Measurements from ENCODE around the gene FIBP. TPM values are rescaled to one million over a fixed set of nuclear protein-coding genes. Genes with fewer than 3 reads are reported as not detected.
"Not testable (repeated sequence)": the region's sequence is repeated elsewhere in the genome, so short reads cannot be mapped to it uniquely, and the experiment has no call there.

Gene FIBP
- total RNA-seq, 3 donors from 2014 or later: 35.8 to 52.8 (median 47.0) TPM

- intact Hi-C loops (cut with DNase I, micrococcal nuclease): no loop called here
- ATAC-seq (no peak), DNase-seq (peak in 1 of 3 donors; percentile 27)
- no peaks in the 10 kb centered on the region for H3K36me3 ChIP-seq (ENCODE audit: low read depth)
- peaks cover 24% of the 10 kb centered on the region for H3K4me1 ChIP-seq (ENCODE audit: low read depth)
- H3K9me3 ChIP-seq: no peaks in the 10 kb centered on the region
- no peak overlapping the region for H3K4me3 ChIP-seq
- TF ChIP-seq, protein P1, sequence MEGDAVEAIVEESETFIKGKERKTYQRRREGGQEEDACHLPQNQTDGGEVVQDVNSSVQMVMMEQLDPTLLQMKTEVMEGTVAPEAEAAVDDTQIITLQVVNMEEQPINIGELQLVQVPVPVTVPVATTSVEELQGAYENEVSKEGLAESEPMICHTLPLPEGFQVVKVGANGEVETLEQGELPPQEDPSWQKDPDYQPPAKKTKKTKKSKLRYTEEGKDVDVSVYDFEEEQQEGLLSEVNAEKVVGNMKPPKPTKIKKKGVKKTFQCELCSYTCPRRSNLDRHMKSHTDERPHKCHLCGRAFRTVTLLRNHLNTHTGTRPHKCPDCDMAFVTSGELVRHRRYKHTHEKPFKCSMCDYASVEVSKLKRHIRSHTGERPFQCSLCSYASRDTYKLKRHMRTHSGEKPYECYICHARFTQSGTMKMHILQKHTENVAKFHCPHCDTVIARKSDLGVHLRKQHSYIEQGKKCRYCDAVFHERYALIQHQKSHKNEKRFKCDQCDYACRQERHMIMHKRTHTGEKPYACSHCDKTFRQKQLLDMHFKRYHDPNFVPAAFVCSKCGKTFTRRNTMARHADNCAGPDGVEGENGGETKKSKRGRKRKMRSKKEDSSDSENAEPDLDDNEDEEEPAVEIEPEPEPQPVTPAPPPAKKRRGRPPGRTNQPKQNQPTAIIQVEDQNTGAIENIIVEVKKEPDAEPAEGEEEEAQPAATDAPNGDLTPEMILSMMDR (IDR thresholded peaks at IDR 0.05): no peak
Observed at GRCh38 chr11:65896034-65896999, 8.0 kb upstream of the FIBP start.

DNA sequence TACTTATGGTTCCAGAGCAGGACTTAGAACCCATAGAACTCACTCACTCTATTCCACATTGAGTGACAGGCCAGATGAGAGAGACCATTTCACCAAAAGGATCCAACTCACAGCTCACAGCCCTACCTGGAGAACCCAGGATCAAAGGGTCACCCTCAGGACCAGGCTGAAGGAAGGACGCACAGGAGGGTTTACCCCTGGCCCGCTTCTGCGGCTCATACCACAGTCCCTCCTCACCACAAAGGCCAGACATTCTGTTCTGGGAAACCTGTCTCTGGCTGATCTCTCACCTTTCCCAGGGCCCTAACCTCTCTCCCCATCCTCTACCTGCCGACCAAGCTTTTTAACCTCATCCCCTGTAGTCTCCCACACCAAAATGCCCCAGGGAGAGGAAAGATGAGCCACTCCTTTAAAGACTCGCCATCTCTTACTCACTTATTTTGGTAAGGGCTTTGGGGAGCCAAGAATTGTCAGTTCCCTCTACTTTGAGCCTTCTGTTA is 7.3 kb upstream of the FIBP start:
- DNase-seq (no peak), ATAC-seq (no peak)

GRCh38 chr11:65894034-65894591 is 5.8 kb upstream of the FIBP start:
- Histone ChIP-seq H3K4me3 (no peak overlapping the region), H3K36me3 (ENCODE audit: low read depth) (no peaks in the 10 kb centered on the region), H3K4me1 (ENCODE audit: low read depth) (peaks cover 18% of the 10 kb centered on the region), H3K9me3 (no peaks in the 10 kb centered on the region)
- TF ChIP-seq, protein P1 (IDR thresholded peaks at IDR 0.05): no peak
- intact Hi-C loops (cut with DNase I, micrococcal nuclease): no loop called here
- ATAC-seq: no peak
- DNase-seq: peak in 2 of 3 donors; percentile 61 to 86

More for the DNA sequence above, 7.3 kb upstream of the FIBP start:
- intact Hi-C loops (cut with DNase I, micrococcal nuclease): no loop called here
- Histone ChIP-seq H3K4me1 (ENCODE audit: low read depth) (peaks cover 24% of the 10 kb centered on the region), H3K4me3 (no peak overlapping the region), H3K9me3 (no peaks in the 10 kb centered on the region), H3K36me3 (ENCODE audit: low read depth) (no peaks in the 10 kb centered on the region)
- TF ChIP-seq, protein P1 (IDR thresholded peaks at IDR 0.05): no peak

DNA sequence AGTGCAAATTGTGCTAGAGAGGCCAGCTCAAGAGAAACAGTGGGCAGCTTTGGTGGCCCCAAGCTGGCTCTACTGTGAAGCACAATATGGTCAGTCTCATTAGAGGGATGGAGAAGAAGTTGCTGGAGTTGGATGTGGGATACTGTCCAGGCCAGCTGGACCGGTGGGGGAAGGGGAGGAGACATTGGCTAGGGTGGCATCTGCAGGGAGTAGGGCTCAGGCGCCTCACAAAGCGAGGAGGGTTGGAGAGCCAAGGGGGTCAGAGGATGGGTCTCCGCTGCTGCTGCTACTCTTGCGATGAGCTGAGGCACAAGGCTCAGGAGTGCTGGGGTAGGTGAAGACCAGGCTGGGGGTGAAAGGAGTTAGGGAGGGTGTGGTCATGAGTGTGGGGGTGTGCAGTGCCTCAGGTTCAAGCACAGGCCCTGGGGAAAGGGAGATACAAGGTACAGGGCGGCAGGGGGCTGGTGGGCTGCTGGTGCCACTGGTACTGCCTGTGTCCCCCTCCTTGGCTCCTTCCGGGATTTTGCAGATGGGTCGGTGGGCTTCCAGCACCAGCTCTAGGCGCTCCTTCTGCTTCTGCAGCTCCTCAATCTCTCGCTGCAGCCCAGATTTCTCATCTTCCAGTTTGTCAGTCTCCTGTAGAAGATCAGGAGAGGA is 4.5 kb upstream of the FIBP start:
- no peak overlapping the region for H3K4me3 ChIP-seq
- no peaks in the 10 kb centered on the region for H3K9me3 ChIP-seq
- H3K36me3 ChIP-seq (ENCODE audit: low read depth): no peaks in the 10 kb centered on the region
- intact Hi-C loops (cut with DNase I, micrococcal nuclease): no loop called here
- DNase-seq (peak in 1 of 3 donors; percentile 33), ATAC-seq (no peak)
- peaks cover 22% of the 10 kb centered on the region for H3K4me1 ChIP-seq (ENCODE audit: low read depth)
- TF ChIP-seq, protein P1 (IDR thresholded peaks at IDR 0.05): no peak

- H3K9me3 ChIP-seq; H3K4me3 ChIP-seq; H3K36me3 ChIP-seq (ENCODE audit: low read depth); ATAC-seq; intact Hi-C loops (cut with DNase I, micrococcal nuclease): not testable (repeated sequence)
- peak in 1 of 3 donors; percentile 31 for DNase-seq
- H3K4me1 ChIP-seq (ENCODE audit: low read depth): peaks cover 29% of the 10 kb centered on the region
Observed at GRCh38 chr11:65892137-65892540, 3.9 kb upstream of the FIBP start.
